ENCODE data around the gene TRAFD1.

TRAFD1 gene

DNA sequence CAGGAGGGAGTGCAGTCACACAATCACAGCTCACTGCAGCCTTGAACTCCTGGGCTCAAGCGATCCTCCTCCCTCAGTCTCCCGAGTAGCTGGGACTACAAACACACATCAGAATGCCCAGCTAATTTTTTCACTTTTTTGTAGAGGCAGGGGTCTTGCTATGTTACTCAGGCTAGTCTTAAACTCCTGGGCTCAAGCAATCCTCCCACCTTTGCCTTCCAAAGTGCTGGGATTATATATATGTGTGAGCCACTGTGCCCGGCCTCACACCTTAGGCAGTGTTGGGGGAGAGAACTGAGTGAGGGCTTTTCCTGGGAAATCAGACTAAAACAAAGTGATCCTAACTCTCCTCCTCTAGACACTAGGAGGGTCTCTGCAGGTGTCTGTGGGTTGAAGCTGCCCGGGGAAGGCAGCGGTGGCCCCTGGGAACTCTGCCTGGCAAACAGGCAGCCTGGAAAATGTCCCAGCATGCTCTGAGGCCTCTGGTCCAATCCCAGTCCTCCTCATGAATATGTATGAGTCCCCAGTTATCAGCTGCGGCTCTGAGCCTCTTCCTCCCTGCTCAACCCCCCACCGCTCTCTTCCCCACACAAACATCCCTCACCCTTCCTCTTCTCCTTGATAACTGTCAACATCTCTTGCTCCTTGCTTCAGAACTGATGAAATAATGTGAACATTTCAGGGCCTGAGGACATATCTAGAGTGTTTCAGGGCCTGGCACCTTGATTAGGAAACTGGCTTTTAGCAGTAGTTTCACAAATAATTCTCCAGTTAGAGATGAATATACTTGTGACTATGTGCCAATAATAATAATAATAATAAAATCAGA lies 8.9 kb upstream of the TRAFD1 start:
- DNase-seq = peak; percentile 27

DNA sequence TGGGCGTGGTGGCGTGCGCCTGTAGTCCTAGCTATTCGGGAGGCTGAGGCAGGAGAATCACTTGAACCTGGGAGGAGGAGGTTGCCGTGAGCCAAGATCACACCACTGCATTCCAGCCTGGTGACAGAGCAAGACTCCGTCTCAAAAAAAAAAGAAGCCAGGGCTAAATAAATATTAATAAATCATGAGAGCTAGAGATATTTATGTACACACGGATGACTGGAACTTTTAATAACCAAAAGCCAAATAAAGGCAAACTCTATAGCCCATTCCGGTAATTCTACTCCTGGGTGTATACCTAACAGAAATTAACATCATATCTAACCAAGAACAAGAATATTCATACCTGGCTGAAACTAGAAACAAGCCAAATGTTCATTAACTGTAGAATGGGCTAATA lies 7.7 kb upstream of the TRAFD1 start:
- no peak for DNase-seq

DNA sequence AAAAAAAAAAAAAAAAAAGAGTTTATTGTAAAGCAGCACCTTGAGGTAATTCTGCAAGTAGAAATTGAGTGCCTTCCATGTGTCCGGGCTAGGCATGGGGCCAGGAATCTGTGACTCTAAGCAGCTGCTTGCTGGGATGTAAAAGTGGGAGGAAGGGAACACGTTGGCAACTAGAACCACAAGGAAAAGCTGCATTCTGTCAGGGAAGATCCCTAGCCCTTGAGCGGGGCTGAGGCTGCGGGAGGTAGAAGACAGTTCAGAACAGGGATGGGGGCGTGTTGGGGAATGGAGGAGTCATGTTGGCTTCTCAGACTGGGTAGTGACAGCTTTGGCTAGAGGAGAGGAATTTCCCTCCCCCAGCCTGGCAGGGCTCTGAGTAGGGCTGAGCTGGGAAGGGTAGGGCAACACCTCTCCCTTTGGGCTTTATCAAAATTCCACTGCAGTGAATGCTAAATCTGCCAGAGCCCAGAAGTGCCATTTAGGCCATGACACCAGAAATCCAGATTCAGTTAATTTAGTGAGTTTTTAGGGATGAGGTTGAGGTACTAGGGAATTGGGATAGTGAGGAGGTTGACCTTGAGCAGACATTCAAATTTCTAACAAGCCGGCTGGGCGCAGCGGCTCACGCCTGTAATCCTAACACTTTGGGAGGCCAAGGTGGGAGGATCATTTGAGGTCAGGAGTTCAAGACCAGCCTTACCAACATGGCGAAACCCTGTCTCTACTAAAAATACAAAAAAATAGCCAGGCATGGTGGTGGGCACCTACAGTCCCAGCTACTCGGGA lies 3.4 kb upstream of the TRAFD1 start:
- DNase-seq = no peak

DNA sequence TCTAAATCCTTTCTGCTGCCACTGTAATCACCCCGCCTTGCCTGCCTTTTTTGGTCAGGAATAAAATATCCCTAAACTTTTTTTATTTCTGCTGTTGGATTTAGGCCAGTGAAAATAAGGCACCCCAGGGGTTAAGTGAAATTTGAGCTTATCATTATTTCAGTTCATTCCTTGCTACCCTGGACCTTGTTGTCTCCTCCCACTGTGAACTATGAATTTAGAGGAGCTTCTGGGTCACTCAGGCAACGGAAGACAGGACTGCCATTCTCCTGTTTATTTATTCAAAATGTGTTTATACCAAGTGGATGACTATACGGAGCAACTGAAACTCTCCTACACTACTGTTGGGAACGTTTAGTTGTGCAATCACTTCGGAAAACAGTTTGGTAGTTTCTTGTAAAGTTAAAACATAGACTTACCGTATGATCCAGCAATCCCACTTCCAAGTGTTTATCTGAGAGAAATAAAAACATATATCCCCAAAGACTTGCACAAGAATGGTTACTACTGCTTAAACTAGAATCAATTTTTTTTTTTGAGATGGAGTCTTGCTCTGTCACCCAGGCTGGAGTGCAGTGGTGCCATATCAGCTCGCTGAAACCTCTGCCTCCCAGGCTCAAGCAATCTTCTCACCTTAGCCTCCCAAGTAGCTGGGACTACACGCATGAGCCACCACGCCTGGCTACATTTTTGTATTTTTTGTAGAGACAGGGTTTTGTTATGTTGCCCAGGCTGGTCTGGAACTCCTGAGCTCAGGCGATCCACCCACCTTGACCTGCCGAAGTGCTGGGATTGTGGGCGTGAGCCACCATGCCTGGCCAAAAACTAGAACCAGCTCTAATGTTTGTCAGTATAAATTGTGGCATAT lies 2.3 kb upstream of the TRAFD1 start:
- no peak for DNase-seq

DNA sequence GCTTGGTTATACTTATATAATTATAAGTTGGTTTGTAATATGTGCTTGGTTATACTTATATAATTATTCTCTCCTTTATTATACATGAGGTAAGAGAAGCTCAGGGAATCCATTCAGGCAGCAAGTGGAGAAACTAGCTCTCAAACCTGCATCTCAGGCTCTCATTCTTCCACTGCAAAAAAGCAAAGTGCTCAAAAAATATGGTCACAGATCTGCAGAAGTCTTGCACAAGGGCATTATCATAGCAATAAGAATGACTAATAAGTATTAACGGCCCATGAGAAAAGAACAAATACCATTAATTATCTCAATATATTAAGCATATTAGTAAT lies 476 bp upstream of the TRAFD1 start:
- DNase-seq = no peak

DNA sequence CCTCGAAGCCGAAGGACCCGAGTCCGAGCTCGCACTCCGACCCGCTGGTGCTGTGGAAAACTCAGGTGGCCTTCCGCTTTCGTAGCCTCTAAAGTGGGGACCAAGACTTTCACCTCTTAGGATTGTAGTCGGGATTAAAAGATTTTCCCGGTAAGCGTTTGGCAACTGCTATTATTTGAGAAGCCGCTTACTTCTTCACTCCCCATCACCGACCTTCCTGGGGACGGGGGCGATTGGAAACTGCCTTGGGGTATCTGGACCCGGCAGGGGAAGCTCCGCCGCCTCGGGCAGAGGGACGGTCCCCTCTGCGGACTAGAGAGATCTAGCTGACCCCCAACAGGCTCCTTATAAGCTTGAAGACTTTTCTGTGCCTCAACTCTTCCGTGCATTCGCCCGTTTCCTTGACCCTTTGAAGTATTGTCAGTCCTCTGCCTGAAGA lies 659 bp downstream of the TRAFD1 start:
- peak; percentile 6 for DNase-seq

DNA sequence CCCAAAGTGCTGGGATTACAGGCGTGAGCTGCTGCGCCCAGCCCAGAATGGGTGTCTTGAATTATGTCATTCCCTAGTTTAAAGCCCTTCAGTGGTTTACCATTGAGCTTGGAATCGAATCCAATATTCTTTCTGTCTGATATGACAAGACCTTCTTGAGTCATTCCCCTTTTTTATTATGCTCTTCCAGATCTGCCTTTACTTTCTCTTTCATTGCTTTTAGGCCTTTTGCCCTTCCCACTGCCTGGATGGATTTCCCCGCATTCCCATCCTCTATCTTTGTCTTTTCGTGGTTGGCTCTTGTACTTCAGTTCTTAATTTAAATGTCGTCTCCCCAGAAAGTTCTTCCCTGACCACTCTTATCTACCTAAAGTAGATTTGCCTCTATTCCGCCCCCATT lies 1.6 kb downstream of the TRAFD1 start:
- DNase-seq = no peak

DNA sequence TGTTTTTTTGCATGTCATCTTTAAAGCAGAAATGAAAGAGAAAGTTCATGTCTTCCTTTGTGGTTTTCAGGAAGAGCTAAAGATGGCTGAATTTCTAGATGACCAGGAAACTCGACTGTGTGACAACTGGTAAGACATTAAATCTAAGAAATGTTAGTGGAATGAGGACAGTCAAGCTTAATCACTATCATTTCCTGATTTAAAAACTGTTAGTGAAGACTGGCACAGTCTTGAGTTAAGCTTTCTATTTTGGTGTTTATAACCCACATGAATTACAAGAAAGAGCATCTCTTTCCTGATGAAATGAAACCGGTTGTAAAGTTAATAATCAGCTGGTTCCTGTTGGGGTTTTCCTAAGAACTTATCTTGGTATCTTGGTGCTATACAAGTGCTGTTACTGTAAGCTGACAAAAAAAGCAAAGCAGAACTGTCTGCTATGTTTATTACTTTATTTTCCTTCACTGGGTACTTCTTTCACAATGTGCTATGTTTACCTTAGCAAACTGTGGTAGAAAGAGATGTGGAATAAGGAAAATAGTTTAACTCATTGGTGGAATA lies 5.2 kb downstream of the TRAFD1 start:
- no peak for DNase-seq

DNA sequence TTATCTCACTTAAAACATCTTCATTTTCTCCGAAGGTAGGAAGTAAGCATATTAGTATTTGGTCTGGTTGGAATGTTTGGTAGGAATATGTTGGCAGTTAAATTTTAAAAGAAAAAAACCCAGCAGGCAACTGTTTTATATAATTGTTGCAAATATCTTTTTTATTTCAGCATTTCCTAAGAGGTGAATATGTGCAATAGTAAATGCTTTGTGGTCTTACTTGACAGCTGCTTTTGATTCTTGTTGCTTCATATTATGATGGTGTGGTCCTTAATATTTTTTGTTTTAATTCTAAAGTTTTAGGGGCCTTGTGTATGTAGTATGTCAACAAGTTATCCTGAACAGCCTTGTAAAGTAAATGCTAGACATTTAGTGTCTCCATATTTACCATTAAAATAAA lies 6.3 kb downstream of the TRAFD1 start:
- DNase-seq = no peak

DNA sequence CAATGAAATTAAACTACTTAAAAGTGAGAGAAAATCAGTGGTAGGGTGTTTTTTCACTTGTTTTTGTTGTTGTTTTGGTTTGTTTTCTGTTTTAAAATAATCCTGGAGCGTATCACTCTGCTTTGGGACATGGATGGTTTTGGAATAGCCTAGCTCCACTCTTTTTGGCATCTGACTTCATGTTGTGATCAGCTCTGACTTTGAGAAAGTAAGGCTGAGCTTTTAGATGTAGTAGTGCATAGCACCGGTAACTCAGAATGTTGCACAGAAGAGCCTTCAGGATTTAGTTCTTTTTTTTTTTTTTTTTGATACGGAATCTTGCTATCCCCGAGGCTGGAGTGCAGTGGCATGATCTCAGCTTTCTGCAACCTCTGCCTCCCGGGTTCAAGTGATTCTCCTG lies 8.1 kb downstream of the TRAFD1 start:
- DNase-seq = no peak

DNA sequence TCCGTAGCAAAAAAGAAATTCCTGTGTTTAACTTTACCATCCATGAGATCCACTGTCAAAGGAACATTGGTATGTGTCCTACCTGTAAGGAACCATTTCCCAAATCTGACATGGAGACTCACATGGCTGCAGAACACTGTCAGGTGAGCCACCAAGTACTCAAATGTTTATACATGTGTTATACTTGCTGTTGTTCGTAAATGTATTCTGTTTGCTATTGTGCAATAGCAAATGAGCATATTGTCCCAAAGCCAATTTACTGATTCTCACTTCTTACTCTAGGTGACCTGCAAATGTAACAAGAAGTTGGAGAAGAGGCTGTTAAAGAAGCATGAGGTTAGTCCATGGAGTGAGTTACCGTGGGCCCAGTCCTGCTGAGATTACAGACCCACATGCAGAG lies 9.4 kb downstream of the TRAFD1 start:
- DNase-seq = no peak

DNA sequence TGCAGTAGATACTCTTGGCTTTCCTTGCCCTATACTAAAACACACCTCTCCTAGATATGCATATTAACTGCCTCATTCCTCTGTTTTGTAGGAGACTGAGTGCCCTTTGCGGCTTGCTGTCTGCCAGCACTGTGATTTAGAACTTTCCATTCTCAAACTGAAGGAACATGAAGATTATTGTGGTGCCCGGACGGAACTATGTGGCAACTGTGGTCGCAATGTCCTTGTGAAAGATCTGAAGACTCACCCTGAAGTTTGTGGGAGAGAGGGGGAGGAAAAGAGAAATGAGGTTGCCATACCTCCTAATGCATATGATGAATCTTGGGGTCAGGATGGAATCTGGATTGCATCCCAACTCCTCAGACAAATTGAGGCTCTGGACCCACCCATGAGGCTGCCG lies 15.4 kb downstream of the TRAFD1 start:
- DNase-seq = no peak

DNA sequence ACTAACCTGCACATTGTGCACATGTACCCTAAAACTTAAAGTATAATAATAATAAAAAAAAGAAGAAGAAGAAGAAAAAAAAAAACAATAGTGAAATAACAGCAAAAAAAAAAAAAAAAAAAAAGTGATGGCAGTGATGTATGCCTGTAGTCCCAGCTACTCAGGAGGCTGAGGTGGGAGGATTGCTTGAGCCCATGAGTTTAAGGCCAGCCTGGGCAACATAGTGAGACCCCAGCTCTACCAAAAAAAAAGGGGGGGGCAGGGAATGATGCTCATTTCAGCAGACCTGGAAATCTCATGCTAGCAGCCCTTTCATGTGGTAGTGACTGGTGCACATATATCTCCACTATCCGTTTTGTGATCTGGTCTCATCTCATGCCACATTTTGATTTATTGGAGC lies 20.8 kb downstream of the TRAFD1 start:
- no peak for DNase-seq

DNA sequence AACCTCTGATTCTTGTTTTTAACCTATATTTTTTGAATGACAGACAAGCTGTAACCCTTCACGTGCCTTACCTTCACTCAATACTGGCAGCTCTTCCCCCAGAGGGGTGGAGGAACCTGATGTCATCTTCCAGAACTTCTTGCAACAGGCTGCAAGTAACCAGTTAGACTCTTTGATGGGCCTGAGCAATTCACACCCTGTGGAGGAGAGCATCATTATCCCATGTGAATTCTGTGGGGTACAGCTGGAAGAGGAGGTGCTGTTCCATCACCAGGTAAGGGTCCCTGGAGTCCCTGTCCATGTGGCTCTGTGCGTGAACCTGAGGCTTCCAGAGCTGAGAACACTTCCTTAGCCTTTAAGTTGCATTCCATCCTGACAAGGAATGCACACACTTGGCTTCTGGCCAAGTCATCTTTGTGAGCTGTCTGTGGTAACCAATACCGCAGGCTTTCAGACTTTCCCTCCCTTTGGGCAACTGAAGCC lies 22.7 kb downstream of the TRAFD1 start:
- no peak for DNase-seq

DNA sequence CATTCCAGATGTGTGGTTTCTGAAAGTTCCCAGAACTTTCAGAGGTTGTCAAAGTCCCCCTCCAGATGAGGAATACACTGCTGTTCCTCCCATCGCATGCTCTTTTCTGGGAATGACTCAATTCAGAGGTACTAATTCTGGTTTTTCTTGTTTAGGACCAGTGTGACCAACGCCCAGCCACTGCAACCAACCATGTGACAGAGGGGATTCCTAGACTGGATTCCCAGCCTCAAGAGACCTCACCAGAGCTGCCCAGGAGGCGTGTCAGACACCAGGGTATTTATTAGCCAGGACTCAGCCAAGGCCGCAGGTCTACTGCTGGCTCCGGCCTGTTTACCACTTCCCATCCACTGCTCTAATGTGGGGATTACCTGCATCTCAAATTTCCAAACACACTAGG lies 24.2 kb downstream of the TRAFD1 start:
- DNase-seq = no peak

DNA sequence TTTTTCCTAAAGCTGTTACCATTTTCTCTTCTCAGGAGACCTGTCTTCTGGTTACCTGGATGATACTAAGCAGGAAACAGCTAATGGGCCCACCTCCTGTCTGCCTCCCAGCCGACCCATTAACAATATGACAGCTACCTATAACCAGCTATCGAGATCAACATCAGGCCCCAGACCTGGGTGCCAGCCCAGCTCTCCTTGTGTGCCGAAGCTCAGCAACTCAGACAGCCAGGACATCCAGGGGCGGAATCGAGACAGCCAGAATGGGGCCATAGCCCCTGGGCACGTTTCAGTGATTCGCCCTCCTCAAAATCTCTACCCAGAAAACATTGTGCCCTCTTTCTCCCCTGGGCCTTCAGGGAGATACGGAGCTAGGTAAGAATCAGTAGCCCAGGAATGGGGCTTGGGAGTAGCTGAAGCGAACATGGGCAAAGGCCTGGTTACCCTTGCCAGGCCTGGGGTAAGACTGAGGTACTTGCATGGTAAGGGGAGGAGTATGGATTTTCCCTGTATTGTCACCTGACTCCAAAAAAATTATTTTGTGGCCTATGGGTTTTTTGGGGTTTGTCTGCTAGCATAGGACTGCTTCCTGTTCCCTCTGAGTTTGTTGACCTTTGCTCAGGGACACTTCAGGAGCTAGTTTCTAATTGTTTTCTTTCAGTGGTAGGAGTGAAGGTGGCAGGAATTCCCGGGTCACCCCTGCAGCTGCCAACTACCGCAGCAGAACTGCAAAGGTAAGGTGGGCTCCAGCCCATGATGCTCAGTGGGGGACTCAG lies 26.6 kb downstream of the TRAFD1 start:
- no peak for DNase-seq

DNA sequence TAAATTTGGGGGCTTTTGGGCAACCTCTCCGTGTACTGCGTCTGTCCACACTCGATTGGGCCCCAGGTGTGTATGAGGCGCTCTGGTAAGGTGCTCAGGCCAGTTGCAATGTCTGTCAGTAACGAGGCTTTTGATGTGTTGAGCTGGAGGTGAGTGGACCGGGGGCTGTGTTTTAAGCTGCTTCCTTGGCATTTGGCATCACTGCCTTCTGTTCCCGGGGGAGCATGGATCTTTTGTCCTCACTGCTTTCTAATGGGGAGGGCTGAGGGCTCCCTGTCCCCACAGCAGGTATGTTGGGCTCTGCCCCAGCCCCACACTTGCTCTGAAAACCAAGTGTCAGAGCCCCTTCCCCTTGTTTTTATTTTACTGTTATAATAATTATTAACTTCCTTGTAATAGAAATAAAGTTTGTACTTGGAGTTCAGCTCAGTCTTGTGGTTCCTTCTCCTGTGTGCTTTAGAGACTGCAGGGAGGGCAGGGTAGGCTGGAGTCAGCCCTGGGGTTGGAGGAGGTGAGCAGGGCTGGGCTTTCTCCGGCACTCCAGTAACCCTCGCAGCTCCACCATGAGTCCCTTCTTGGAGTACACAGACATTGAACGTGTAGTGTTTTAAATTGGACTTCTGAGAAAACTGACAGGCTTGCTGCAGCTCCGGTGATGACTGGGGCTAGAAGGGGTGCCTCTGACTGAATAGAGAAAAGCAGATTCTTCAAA lies 28.0 kb downstream of the TRAFD1 start:
- no peak for DNase-seq

DNA sequence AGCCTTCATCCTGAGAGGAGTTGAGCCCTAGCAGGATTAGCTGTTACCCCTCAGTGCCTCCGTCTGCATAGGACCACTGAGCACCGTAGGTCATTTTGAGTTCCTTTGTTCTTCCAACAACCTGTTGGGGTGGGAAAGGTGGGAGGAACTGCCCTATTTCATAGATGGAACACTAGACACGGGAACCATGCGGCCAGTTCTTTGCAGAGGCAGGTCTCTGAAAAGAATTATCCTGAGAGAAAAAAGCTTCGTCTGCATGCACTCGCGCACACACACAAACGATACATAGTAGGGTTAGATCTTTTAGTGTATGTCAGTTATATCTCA lies 28.5 kb downstream of the TRAFD1 start:
- no peak for DNase-seq

DNA sequence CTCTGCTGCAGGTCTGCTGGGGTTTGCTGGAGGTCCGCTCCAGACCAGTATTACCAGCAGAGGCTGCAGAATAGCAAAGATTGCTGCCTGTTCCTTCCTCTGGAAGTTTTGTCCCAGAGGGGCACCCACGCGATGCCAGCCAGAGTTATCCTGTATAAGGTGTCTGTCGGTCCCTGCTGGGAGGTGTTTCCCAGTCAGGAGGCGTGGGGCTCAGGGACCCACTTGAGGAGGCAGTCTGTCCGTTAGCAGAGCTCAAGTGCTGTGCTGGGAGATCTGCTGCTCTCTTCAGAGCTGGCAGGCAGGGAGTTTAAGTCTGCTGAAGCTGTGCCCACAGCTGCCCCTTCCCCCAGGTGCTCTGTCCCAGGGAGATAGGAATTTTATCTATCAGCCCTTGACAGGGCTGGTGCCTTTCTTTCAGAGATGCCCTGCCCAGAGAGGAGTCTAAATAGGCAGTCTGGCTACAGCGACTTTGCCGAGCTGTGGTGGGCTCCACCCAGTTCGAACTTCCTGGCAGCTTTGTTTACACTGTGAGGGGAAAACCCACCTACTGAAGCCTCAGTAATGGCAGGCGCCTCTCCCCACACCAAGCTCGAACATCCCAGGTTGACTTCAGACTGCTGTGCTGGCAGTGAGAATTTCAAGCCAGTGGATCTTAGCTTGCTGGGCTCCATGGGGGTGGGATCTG lies 33.2 kb downstream of the TRAFD1 start:
- peak; percentile 45 for DNase-seq

DNA sequence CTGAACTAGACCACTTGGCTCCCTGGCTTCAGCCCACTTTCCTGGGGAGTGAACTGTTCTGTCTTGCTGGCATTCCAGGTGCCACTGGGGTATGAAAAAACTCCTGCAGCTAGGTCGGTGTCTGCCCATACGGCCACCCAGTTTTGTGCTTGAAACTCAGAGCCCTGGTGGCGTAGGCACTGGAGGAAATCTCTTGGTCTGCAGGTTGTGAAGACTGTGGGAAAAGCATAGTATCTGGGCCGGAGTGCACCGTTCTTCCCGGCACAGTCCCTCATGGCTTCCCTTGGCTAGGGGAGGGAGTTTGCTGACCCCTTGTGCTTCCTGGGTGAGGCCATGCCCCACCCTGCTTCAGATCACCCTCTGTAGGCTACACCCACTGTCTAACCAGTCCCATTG lies 33.8 kb downstream of the TRAFD1 start:
- no peak for DNase-seq

DNA sequence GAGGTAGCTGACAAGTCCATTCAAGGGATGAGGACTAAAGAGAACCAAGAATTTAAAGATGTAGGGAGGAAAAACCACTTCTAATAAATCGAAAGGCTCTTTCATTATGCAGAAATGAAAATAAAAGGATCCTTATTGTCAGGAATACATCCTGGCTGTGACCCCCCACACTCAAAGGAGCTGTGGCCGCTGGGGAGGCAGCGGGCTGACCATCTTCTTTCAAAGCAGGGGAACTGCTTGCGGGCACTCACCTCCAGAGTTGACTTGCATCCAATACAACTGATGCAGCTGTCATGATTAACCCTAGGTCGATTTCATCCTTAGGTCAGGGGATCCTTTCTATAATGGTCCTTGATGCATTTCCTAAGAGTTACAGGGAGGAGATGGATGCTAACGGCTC lies 35.3 kb downstream of the TRAFD1 start:
- no peak for DNase-seq
